Heart left ventricle (tissue), 13 donors: ENCODE measurements around the gene DGCR6L.

Experiments
- POLR2A ChIP-seq, 2 donors: fragments of 450-650 bp; IDR thresholded peaks; one replicate each; pipeline ENCODE4 v1.6.1; 2017; ENCODE audit warnings: antibody characterized with exemption in 2 of 2, mild to moderate bottlenecking in 2 of 2, moderate library complexity in 2 of 2
- TF ChIP-seq, protein P1 (sequence below), 12 donors: fragments of 200-600 bp; sonication (generic) in 4 of 12; IDR thresholded peaks; one replicate each; pipeline versions ENCODE4 v1.5.0 to v1.8.0; 2018 to 2022; ENCODE audit warnings: antibody characterized with exemption in 12 of 12, mild to moderate bottlenecking in 5 of 12
- donor health status: ischemic (EF 13 %, LVEDD 7.1; RV severe dilation, severe dysfunction).
- donor health status: DM: no; HTN: yes; CAD: no.
- donor health status: DM: no; HTN: no; CAD: no.
- donor health status: ischemic (EF 25% LVEDD 6.9; RV normal size, moderate dysfunction).
- donor health status: ischemic (EF 25% LVEDD 5.7; RV mildly dilated, moderate dysfunction).
- donor health status: ischemic (EF 35%, LVEDD 5.7; RV mildly dilated, moderate dysfunction).
- donor health status: nonischemic (EF 11% LVEDD 7.7; RV severe dilation, severe dysfunction).
- donor health status: DM: yes; HTN: yes; CAD: no.
- donor health status: PGD.
- donor health status: ischemic (EF 29% LVEDD 5.4; RV normal size, mild dysfunction).
- donor health status: nonischemic (EF 23%, LVEDD 6.1; RV moderate dilation, normal function).

DNA sequence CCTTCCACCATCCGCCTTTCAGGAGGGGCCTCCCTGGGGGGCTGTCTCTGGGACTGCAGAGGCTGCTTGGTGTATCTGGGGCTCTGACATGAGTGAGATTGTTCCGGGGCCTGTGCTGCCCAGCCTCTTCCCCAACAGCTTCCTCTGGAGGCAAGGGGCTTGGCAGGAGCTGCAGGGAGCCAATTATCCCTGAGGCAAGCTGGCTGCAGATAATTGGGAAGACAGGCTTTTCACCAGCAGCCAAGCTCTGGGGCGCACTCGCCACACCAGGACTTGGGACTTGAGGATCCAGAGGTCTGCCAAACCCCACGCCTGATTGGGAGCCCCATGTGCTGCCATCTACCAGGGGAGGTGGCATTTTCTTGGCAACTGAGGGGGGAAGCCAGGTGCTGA lies 36.2 kb downstream of the DGCR6L start:
- TF ChIP-seq, protein P1, sequence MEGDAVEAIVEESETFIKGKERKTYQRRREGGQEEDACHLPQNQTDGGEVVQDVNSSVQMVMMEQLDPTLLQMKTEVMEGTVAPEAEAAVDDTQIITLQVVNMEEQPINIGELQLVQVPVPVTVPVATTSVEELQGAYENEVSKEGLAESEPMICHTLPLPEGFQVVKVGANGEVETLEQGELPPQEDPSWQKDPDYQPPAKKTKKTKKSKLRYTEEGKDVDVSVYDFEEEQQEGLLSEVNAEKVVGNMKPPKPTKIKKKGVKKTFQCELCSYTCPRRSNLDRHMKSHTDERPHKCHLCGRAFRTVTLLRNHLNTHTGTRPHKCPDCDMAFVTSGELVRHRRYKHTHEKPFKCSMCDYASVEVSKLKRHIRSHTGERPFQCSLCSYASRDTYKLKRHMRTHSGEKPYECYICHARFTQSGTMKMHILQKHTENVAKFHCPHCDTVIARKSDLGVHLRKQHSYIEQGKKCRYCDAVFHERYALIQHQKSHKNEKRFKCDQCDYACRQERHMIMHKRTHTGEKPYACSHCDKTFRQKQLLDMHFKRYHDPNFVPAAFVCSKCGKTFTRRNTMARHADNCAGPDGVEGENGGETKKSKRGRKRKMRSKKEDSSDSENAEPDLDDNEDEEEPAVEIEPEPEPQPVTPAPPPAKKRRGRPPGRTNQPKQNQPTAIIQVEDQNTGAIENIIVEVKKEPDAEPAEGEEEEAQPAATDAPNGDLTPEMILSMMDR (IDR thresholded peaks at IDR 0.05) = no peak
- TF ChIP-seq POLR2A (IDR thresholded peaks at IDR 0.05) = no peak
